ENCODE data around the gene ARHGAP19. TPM values are rescaled to one million over a fixed set of nuclear protein-coding genes. Genes with fewer than 3 reads are reported as not detected.

The ARHGAP19 gene, protein sequence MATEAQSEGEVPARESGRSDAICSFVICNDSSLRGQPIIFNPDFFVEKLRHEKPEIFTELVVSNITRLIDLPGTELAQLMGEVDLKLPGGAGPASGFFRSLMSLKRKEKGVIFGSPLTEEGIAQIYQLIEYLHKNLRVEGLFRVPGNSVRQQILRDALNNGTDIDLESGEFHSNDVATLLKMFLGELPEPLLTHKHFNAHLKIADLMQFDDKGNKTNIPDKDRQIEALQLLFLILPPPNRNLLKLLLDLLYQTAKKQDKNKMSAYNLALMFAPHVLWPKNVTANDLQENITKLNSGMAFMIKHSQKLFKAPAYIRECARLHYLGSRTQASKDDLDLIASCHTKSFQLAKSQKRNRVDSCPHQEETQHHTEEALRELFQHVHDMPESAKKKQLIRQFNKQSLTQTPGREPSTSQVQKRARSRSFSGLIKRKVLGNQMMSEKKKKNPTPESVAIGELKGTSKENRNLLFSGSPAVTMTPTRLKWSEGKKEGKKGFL
- total RNA-seq, result 11.4 and 18.1 TPM in 2 replicates

DNA sequence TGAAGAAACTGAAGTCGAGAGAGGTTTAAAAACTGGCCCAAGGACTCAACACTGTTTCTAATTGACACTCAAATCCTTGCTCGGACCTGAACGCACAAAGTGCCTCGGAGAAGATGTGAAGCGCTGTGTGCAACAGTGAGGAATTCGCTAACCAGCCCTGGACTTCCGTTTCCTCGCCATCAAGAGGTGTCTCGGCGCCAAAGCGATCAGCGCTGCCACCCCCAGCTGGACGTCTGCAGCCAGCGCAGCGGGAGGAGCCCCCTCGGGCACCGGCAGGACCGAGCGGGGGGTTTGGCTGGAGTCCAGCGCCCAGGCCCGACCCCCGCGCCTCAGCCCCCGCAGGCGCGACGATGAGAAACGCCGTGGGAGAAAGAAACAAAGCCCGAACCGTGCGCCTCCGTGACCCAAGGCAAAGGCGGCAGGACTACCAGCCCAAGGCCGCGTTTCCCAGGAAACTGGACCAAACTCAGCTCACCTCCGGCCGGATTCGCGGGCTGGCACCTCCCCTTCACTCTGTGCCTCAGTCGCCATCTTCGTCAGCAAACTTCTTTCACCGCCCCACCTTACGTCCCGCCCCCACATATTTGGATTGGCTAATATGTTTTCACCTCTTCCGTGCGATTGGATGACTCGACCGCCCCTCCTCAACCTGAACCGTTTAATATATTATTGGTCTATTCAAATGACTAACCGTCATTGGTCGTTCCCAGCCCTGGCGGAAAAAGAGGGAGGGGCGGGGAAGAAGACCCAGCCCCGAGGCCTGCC, at the start of gene ARHGAP19:
Gene ARHGAP19 (minus strand): TSS at position 541 of the 765 bp plus-strand sequence. CDS start 10 bp downstream, at position 531.
- peak; percentile 99 for DNase-seq

DNA sequence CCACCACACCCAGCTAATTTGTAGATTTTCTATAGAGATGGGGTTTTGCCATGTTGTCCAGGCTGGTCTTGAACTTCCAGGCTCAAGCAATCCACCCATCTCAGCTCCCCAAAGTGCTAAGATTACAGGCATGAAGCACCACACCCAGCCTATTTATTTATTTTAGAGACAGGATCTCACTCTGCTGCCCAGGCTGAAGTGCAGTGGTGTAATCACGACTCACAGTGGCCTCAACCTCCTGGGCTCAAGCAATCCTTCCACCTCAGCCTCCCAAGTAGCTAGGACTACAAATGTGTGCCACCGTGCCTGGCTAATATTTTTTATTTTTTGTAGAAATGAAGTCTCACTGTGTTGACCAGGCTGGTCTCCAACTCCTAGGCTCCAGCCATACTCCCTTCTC, 49.0 kb upstream of the ARHGAP19 start:
- DNase-seq, result no peak

DNA sequence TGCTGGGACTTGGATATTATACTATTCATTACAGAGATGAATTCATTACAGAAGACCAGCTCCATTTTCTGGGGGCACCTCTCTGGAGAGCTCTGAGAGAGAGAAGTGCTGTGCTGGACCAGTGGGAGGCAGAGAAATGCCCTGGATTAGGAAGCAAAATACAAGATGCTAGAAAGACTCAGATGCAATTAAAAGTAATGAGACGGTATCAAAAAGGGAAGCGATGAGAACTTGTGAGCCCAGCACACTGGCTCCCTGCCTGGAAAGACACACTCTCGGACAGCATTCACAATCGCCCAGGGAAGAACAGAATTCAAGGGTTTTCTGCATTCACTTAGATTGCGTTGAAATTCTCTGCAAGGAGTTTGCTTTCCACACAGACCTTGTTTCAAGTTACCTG, 45.6 kb upstream of the ARHGAP19 start:
- DNase-seq, result no peak

DNA sequence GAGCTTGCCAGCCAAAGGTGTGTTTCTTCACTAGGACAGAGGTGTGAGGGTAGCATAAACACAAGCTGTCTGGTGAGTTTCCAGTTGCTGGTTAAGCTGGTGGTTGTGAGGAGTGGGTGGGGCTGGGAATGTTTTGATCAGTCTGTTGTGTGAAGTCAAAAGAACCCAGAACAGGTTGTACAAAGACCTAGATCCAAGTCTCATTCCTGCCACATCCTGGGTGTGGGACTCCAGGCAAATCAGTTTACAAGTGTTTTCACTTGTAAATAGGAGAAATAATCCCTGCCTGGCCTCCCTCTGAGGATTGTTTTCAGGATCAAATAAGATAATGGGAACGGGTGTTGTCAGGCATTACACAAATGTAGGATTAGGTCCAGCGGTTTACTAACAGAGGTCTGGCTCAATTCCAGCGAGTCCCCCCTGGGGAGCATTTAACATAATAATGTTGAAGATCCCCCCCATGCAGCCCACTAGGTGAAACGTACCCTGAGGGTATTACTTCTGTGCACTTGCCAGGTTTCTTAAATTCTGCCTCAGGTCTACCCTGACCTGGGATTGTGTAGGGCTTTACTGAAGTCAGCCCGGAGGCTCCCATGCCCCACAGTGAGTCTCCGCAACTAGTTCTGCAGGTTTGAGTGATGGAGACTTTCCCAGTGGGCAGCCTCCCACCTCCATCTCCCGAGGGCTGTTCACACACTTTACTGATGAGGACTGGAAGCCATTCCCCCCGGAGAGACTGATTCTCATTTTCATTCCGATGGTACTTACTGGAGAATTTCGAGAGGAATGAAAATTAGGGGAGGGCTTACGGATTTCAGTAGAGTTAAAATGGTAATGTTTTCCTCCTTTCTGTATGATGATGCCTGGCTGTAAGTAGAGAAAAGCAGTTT, 44.8 kb upstream of the ARHGAP19 start:
- no peak for DNase-seq

DNA sequence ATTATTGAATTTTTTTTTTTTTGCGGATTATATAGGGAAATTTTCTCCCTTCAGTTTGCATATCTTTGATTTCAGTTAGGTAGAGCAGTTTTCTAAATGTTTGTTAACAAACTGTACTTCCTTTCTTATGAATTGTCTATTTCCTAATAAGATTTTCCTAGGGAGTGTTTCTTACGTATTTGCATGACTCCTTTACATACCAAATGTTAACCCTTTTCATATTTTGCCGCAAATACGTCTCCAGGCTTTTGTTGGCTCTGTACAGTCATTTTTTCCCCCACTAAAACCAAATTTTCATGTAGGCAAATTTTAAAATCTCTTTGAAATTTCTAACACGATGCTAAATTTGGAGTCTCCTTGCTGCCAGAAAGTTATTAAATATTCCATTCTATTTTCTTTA, 44.0 kb upstream of the ARHGAP19 start:
- DNase-seq, result no peak

DNA sequence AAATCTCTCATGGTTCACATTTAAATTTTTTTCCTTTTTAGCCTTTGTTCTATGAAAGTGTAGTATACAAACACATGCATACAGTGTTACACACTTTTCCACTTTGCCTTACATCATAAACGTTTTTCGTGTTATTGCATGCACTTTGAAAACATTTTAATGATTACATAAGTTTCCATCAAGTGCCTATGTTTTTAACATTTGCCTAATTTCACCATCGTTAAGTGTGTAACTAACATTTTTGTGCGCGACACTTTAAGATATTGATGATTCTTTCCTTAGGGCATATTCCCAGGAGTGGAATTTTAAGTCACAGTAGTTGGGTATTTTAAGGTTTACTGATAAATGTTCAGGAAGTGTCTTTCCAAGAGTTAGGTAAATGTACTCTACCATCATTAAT, 43.6 kb upstream of the ARHGAP19 start:
- DNase-seq, result no peak

DNA sequence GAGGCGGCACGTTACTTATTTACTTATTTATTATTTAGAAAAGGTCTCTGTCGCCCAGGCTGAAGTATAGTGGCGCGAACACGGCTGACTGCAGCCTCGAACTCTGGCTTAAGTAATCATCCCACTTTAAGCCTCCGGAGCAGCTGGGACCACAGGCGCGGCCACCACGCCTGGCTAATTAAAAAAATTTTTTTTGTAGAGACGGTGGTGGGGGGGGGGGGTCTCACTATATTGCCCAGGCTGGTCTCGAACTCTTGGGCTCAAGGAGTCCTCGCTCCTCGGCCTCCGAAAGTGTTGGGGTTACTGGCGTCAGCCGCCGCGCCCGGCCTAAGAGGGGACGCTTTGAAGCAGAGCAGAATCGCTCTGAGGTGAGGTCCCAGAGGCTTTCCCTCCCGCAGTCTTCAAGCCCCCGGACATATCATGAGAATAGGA, 42.8 kb upstream of the ARHGAP19 start:
- no peak for DNase-seq

DNA sequence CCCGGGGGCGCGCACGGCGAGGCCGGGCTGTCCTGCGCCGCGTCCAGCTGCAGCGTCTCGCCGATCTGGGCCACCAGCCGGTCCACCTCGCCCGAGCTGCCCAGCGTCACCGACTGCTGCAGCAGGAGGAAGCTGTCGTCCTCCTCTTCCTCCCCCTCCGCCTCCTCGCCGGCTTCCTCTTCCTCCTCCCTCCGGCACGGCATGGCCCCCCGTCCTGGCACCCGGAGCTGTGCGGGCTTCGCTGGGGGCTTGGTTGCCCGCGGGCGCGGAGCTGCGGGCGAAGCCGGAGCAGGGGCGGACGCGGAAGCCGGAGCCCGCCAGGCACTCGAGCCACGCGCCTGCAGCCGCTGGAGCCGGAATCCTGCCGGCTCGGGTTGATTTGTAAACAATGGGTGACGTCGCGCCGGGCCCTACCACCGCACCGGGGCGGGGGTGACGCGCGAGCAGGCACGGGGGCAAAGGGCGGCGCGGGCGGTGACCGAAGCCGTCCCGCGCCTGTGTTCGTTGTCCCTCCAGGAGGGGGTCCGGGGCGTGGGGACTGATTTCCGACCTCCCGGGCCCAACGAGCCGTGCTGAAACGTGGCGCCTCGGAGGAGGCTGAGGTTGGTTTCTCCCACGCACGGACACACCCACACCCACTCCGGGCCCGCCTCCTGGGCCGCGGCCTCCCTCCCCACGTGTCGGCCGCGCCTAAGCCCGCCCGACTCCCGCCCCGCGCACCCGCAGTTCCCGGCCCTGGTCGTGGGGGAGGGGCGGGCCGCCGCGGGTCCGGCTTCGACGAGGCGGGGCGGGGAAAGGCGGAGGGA, 42.1 kb upstream of the ARHGAP19 start, which contains the start of gene FRAT2:
Gene FRAT2 (minus strand): TSS at position 360 of the 806 bp plus-strand sequence. CDS start 157 bp downstream, at position 203.
- DNase-seq, result peak; percentile 94

DNA sequence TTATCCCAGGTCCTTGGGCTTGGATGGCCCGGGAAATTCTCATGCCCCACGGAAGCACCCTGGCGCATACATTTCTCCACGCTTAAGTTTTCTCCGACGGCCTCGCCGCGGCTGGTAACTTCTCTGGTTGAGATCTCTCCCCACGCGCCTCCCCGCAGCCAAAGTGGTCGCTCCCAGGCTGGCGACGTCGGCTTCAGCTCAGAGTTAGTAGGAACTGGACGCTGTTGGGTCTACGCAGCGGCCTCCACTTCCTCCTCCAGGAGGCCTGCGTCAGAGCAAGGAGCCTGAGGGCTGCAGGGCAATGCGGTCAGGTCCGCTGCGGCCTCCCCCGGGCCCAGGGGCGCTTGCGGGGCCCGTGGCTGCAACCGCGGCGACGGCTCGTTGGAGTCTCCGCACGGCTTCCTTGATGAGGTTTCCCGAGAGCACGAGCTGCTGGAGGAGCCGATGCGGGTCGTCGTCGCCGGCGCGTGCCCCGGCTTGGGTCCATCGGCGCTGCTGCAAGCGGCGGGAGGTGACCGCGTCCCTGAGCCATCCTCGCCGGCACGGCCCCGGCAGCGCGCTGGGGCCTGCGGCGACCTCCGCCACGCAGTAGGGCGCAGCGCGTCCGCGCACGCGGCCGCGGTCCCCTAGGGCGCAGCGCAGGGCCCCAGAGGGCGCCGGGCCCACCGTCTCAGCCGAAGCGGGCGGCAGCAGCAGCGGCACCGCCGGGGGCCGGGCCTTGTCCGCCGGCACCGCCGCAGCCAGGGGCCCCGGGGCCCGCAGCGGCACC, 41.3 kb upstream of the ARHGAP19 start:
- peak; percentile 70 for DNase-seq

DNA sequence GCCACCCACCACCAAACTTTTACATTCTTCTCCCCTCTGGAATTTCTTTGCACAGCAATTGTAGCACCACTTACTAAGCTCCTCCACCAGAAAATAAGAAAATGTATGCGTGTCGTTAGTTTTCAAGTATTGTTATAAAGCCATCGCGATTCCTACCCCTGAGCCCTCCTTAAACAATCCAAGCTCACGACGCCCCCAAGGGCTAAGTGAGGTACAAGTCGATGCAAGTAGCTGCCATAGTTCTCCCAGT, 40.8 kb upstream of the ARHGAP19 start:
- DNase-seq, result peak; percentile 69

DNA sequence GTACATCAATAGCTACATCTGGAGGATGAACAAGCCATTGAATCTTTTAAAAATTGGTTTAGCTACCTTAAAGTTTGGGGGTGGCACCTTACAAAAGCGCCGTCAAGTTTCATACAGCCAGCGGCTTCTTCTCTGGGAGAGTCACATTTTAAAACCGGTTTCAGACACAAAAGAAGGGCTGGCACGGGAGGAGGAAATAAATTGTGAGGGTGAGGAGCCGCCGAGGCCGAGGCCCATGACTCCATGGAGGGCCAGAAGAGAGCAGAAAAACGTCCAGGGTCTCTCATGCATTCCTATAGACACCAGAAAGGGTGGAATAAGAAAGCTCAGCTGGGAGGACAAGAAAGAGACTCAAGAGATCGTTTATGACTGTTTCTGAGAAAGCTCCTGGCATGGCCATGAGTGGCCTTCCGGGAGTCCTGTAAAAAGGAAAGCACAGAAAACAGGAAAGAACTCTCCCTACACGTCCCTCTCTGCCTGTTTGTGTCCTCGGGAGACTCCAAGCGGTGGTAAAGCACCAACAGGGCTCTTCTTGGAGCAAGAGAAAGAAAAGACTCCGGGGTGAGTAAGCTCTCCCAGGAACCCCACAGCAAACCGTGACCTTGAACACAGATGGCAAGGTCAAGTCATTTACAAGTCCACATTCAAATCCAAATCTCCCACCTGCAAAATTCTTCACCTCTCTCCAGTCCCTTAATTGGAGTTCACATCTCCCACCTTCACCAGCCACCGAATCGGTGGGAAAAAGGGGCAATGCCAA, 40.3 kb upstream of the ARHGAP19 start:
- peak; percentile 75 for DNase-seq

DNA sequence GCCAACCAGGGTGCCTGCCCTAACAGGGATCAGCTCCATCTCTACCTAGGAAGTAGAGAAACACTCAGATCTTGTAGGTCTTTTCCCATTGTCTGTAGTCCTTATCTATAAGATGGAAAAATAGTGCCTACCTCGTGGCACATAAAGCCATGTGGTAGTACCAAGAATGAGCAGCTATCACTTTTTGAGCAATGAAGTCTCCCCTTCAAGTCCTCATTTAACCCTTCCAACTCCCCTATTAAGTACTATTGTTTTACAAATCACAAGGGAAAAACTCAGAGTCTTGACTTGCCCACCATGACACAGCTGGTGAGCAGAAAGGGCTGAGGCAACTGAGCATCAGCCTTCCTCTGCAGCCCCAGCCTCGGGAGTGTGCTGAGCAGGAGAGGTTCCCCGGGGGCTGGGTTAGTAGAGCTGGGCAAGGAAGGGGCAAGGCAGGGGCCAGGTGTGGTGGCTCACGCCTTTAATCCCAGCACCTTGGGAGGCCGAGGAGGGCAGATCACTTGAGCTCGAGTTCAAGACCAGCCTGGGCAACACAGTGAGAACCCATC, 38.8 kb upstream of the ARHGAP19 start:
- no peak for DNase-seq

DNA sequence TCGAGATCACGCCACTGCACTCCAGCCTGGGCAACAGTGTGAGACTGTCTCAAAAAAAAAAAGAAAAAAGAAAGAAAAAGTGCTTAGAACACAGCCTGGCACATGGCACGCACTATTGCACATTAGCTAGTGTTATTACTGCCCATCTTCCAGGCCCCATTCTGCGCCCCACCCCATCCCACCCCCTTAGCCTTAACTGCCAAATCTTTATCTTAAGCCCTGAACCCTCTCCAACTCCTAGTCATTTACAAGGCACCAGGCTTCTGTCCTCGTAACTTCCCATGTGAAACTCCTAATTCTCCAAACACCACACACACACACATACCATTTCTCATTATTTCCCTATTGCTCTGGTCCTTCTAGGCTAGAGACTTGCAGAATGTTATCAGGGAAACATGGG, 37.3 kb upstream of the ARHGAP19 start:
- no peak for DNase-seq

DNA sequence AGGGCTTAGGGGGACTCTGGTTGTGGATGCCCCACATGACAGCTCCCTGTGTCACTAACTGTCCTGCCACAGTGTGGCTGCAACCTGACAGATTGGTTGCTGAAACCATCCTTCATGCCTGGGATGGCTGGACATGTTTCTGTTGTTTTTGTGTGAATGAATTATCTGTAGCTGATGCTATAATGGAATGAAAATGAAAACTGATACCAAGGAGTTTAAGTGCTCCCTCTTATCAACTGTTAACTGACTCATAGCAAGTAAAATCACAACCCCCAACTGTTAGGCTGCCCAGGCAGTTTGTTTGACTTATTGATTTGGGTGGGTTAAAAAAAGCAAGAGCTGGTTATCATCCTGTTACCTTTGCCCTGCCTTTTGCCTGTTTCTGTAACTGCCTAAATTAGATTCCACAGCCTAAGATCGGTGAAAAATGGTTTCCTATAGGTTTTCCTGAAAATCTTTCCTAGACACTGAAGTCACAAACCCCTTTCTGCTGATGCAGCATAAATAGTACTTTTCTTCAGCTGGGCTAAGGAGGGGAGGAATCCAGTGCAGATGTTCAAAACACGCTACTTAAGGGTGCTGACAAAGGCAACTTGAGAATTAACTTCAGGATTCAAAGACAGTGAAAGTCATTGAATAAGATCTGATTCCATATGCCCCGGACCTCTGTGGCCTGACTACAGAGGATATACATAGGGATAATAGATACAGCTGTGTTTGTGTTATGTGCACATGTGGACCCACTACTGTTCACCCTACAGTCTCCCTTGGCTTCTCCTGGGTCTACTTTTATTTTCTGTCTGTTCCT, 36.4 kb upstream of the ARHGAP19 start:
- no peak for DNase-seq

DNA sequence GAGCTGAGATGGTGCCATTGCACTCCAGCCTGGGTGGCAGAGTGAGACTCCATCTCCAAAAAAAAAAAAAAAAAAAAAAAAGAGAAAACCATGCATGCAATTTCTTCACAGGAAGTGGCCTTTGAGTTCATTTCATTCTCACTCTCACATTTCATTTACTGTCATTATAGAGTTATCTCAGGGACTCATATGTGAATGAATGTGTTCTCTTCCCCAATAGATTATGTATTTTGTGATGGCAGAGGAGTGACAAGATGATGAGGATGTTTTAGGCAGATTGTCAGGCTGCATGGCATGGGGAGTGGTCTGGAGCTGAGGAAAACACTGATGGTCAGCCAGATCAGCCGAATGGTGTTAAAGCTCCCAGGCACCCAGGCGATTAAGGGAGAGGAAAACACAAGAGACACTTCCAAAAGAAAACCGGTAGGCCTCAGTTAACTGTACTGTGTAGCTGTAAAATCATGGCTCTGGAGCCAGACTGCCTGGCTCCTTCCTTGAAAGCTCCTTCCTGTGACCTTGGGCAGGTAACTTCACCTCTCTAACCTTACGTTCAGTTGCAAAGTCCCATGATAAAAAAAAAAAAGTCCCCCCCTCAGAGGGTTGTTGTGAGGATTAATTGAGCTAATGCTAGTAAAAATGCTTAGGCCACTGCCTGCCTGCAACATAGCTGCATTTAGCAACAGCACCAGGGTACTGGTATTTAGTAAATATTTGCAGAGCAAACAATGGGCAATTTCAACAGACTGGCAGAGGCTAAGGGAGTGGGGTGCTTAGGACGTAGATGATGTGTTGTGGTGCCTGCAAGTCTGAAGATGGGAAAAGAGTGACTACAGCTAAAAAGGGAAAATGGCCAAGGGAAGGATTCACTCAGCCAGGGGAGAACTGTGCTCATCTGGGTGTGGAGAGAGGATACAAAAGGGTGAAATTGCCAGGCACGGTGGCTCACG, 35.2 kb upstream of the ARHGAP19 start:
- DNase-seq, result no peak

DNA sequence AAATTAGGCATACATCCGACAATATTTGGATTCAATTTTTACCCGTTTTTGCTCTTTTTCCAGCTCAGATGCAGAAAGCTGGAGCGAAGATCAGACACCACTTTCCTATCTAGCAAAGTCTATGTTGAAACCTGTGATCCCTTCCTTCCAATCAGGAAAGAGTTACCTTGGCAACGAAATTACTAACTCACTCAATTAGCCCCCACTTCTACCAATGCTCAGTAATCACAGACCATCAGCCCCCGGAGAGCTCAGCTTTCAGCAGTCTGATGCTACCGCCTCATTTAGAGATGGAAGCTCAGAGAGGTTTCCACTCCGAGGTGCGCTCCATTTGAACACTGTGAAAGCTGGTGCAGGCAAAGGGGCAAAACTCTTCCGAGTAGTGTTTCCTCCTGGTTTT, 33.3 kb upstream of the ARHGAP19 start:
- DNase-seq, result no peak

DNA sequence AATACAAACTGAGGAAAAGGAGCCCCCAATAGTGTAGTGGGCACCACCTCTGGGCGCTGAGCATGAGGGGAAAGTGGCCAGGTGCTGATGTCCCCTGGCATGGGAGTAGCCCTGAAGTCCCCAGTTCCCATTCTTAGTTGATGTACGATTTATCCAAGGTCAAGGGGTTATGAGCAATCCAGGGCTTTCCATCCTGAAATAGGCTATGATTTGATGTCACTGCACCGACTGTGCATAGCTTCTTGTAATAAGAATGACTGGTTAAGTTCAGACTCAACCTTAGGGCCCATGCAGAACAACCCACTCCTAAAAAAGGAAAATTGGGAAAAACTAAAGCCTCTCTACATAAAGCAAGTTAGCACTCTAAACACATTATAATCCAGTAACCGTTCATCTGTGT, 31.1 kb upstream of the ARHGAP19 start:
- DNase-seq, result no peak

DNA sequence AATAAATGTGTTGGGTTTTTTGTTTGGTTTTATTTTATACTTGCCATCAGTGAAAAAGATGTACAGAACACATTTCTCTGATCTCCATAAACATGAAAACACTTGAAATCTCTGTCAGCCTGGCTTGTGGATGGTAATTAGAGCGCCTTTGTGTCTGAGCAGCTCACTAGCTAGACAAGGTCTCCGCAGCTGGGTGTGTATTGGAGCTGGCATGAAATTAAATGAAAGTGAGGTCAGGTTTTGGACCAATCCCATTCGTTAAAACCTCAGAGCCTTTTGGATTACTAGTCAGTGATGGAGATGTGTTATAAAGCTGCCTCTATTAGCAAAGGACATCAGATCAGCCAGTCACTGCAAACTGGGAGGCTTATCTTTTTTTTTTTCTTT, 29.4 kb upstream of the ARHGAP19 start:
- no peak for DNase-seq

All from dermis blood vessel endothelial cell (primary cell).